Erythroblast (primary cell): ENCODE data around the gene GPR55.

Experiments used
- GATA1 ChIP-seq: IDR thresholded peaks from 2 replicates; pipeline ENCODE4 v1.6.1; 2011; ENCODE audit warnings: low read depth, mild to moderate bottlenecking, control low read depth, low read length, moderate library complexity
- POLR2A ChIP-seq: IDR thresholded peaks from 2 replicates; pipeline ENCODE4 v1.6.1; 2011; ENCODE audit warnings: mild to moderate bottlenecking, low read length

DNA sequence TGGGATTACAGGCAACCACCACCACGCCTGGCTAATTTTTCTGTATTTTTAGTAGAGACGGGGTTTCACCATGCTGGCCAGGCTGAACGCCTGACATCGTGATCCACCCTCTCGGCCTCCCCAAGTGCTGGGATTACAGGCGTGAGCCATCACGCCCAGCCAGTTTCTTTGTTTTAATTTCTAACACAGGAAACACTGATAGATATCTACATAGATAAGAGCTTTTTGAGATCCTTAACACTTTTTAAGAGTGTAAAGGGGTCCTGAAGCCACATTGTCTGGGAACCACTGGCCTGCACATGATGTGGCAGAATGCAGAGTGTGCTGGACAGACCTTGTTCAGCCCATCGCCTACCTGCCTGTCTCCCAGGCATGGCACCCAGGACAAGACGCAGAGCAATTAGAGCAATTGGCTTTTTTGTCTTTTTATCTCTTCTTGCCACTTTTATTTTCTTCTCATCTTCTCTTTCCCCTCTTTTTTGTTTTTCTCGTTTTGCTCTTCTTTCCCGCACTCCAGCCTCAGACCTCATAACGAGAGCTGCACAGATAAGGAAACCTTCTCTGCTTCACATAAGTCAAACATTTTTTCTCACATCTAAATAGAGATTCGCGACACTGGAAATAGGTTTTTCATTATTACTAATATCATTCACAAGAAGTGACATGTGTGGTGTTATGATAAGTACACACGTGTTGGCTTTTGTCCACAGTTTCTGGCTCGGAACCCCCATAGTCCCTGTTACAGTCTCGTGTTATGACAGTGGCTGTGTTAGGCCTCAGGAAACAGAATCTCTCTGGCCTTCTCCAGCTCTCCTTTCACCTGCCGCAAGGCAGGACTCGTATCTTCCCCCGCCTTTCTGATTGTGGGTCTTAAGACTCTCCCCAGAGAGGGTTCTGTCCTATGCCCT lies 25.2 kb upstream of the GPR55 start:
- TF ChIP-seq POLR2A (no peak), GATA1 (no peak)
